Measurements from ENCODE around the gene GALNT13.

GALNT13 gene

DNA sequence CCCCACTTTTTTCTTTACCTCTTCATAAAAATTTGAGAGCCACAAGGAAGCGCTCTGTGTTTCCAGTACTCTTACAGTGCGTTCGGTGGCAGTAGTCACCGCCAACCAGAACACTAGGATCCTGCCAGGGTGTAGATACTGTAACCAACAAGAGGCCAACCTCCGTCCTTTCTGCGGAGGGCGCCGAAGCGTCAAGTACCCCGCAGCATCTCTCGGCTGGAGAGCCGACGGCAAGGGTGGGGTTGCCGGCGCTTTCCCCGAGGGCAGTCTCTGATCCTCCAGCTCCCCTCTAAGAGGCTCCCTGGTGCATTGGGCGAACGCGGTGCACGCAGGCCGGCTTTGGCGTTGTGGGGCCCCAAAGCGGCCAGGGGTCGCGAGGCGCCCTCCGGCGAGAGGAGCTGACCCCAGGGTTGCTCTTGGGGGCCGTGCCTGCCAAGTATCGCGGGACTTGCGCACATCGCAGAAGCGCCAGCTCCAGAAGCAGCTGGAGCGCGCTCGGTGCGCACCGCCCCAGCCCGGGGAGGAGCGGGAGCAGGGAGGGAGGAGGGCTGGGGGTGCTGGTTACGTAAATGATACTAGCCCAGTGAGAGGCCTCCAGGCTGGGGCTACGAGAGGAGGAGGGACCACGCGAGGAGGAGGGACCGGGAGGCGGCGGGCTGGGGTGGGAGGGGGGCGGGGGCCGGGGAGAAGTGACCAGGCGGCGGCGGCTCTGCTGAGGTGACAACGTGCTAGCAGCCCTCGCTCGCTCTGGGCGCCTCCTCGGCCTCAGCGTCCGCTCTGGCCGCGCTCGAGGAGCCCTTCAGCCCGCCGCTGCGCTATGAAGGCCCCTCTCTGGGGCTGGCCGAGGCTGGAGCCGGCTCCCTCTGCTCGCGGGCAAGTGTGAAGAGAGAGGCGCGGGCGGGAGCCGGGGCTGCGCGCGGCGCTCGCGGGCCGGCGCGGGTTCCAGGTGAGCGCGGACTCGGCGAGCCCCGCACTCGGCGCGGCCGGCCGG is at the start of gene GALNT13:
Gene GALNT13 (plus strand): TSS at position 692 of the 991 bp plus-strand sequence.
- no peak for DNase-seq (ENCODE audit: low read depth)

- DNase-seq (ENCODE audit: low read depth): no peak
Observed at GRCh38 chr2:153823880-153824279, 47.8 kb upstream of the GALNT13 start.

GRCh38 chr2:153828335-153828734 is 43.4 kb upstream of the GALNT13 start:
- DNase-seq (ENCODE audit: low read depth): no peak

DNA sequence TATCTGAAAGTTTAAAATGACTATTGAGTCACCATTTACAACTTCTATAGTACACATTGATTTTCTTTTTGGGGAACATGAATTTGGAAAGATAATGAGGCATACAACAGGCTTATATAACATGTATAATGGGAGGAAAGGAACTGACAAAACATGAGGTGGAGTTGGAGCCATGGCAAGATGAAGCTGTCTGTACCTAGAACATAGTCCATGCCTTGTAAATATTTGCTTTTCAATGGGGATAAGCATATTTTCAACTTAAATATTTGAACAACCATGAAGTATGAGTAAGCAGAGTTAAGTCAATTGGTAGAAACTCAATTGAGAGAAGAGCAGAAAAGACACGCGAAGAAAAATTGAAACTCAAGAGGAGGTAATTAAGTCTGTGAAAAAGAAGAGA is 37.1 kb upstream of the GALNT13 start:
- DNase-seq (ENCODE audit: low read depth): no peak

GRCh38 chr2:153858250-153858649 is 13.5 kb upstream of the GALNT13 start:
- DNase-seq (ENCODE audit: low read depth): no peak

DNA sequence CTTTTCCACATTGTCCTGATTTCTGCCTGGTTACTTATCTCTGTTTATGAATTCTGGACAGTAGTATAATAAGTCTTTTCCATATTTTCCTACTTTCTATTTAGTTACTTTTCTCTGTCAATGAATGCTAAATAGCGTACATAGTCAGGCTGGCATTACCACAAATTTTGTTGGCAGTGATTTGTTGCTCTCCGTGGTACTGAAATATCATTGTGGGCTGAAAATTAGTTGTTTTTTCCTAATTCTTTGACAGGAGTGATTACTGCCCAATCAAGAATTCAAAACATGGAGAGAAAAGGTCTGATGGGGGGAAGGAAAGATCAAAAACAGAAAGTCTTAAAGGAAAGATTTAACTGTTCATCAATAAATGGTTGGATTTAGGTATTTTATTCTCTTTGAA is 7.7 kb upstream of the GALNT13 start:
- DNase-seq (ENCODE audit: low read depth): no peak

DNA sequence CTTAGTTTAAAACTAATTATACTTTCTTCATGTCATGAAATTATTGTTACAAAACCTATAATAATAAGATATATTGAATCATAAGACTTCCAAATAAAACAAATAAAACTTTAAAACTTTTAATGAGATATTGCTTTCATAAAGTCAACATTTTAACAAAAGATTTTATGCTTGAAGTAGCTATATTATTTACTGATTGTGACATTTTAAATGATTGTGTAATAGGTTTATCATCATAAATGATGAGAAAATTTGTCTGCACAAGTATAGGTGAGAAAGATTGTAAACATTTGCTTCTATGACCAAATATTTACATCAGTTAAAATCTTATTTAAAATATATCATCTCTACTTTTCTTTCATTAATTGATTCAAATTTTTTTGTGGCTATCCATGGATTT is 5.1 kb upstream of the GALNT13 start:
- DNase-seq (ENCODE audit: low read depth): no peak

DNA sequence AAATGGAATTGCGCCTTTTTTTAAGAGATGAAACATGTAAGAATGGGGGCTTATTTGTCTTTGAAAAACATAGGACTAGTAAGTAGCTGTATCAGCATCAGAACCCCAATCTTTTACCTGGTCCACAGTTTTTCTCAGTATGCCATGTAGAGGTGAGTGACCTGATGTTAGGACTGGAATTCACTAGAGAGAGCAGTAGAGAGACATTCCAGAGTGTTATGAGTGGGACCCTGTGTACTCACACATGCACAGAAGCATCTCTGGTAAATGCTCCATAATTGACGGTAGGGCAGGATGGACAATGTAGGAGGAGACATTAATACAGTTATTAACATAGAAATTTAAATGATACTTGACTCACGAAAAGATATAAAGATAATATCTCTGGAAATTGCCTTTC is 1.4 kb upstream of the GALNT13 start:
- DNase-seq (ENCODE audit: low read depth): no peak

- DNase-seq (ENCODE audit: low read depth): no peak
Observed at GRCh38 chr2:153872311-153873051, 759 bp downstream of the GALNT13 start.

DNA sequence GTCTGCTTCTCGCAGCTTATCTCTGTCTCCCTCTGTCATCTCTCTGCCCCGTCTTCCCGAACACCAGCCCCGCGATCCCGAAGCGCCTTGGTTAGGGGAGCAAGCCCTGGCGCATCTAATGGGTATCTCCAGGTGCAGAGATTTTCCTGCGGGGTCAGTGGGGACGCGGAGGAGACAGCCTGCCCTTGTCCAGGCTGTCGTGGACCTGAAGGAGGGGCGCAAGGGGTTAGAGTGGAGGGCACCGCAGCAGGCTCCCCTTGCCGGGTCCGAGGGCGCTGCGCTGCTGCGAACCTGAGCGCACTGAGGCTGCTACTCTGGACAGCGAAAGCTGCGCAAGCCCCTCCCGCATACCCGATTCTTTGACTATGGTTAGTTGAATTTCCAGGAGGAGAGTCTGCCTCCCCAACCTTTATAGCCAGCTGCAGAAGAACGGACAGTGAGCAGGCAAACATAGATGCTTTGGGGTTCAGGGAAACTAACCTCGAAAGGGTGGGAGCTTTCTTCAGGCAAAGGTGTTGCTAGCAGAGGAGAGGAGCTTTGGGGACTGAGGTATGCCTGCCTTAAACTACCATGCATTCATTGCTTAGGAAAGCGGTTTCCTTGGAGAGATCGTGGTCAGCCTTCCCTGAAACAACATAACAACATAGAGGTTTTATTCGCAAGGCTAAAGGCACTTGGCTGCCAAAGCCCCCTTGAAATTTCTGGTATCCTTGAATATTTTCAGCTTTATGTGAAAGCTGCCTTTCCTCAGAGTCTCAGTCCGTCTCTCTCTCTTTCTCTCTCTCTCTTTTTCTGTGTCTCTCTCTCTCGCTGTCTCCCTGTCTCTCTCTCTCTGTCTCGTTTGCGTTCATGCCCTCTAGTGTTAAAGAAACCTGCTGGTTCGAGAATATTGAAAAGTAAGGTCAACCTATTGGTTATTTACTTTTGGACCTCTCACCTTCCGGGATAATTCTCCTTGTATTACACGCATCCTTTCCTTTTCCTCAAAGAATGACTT is 1.6 kb downstream of the GALNT13 start:
- DNase-seq (ENCODE audit: low read depth): no peak

DNA sequence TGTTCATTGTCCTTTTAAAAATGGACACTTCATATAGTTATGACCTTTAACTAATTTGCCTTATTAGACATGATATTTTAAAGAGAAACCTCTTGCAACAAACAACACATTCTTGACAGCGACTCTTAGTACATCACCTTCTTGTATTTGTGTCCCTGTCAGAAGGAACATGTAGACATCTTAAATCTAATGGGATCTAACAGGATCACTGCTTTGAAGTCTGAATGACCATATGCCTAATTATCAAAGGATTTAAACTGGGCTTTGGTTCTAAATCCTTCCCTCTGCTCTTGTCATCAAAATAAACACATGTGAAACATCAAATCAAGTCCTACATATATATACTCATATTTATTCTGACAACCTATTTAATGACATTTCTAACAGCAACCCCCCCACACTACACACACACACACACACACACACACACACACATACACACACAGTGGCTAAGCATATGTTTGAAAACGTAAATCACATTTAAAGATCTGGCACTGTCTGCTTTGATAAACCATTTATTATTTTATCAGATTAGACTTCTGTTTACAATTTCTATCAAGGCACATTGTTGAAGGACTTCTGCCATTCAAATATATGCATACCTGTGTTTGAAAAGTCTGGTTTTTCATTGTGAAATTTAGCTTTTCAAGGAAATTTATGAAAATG is 4.2 kb downstream of the GALNT13 start:
- DNase-seq (ENCODE audit: low read depth): no peak

DNA sequence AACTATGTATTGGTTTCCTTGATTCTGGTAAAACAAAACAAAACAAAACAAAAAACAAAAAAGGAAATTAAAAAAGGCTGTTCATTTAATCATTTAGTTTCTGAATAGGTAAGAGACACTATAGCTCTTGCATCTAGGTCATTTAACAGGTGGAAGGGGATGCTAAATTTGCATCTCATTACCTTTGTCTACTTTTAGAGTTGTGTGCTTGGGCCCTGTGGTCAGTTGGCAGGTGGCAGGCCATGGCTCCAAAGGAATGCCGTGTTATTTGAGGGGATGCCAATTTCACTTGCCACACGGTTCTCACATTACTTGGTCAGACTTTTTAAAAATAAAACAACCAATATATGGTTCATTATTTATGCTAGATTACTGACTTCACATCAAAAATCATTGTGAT is 9.2 kb downstream of the GALNT13 start:
- no peak for DNase-seq (ENCODE audit: low read depth)

- no peak for DNase-seq (ENCODE audit: low read depth)
Observed at GRCh38 chr2:153886833-153887232, 15.1 kb downstream of the GALNT13 start.

DNA sequence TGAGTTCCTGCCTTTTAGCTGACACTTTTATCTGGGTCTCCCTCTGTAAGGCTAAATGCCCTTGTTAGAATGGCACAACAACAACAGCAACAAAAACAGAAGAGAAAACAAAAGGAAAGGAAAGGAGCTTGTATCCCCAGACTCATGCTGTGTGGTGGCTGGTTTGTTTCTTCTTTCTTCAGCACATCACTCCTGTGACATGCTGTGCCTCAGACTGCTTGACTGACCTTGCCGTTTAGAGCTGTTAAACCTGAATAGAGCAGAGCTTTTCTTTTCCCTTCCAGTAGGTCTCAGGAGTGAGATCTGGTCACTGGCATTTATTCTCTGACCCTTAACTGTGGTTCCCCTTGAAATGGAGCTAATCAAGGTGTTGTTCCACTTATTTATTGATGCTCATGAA is 18.9 kb downstream of the GALNT13 start:
- no peak for DNase-seq (ENCODE audit: low read depth)

DNA sequence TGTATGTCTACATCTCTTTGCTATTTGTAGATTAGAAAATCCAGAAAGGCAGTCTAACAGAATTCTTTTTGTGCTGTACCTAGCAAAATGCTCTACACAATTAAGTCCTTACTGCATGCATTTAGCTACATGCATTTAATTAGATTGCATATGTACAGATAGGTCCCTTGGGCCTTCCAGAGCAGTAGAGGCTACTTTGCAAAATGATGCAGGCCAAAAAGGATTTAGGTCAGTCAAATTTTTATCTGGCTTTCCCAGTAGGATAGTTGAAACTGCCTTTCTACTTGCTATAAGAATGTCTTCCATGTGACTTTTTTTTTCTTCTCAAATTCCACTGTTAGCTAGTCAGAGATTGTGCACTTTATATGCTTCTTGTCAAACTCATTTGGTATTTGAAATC is 19.3 kb downstream of the GALNT13 start:
- no peak for DNase-seq (ENCODE audit: low read depth)

DNA sequence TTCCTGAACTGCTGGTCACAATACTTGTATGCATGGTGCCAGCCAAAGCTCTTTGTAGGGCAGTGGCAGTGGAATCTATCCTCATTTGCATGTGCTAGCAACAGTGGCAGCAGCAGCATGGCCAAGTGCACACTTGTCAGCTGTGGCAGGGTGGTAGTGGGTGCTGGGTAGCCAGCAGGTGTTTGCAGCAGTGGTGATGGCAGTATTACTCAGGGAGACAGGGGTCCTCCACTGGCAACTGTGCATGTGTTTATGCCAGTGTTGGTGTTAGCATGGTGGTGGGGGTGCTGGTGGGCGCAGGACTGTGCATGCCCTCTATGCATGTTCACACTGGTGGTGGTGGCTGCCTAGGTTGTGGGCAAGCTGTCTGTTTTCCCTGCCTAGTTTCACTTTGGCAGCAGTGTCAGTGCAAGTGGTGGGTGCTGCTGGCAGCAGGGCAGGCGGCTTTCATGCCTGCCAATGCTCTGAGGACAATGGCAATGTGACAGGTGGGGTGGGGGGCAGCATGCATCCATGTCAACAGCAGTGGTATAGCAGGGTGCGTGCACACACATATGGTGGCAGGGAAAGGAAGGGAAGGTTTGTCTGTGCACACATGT is 41.2 kb downstream of the GALNT13 start:
- DNase-seq (ENCODE audit: low read depth): peak; percentile 0

DNA sequence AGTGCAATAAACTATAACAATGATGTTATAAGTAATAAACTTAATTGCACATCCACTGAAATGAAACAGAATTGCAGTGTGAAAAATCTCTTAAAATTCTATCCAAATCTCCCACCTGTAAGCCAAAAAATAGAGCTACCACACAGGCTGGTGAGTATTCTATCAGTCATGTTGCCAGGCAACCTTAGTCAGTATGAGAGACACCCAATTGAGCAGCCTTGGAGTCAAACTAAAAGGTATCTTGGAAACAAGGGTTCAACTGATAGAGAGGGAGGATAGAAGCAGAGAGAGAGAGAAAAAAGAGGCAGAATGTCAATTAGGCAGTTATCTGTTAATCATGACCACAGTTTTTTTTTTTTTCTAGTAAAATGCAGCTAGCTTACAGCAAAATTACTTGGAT is 45.8 kb downstream of the GALNT13 start:
- no peak for DNase-seq (ENCODE audit: low read depth)

- no peak for DNase-seq (ENCODE audit: low read depth)
Observed at GRCh38 chr2:153935511-153935910, 63.8 kb downstream of the GALNT13 start.

DNA sequence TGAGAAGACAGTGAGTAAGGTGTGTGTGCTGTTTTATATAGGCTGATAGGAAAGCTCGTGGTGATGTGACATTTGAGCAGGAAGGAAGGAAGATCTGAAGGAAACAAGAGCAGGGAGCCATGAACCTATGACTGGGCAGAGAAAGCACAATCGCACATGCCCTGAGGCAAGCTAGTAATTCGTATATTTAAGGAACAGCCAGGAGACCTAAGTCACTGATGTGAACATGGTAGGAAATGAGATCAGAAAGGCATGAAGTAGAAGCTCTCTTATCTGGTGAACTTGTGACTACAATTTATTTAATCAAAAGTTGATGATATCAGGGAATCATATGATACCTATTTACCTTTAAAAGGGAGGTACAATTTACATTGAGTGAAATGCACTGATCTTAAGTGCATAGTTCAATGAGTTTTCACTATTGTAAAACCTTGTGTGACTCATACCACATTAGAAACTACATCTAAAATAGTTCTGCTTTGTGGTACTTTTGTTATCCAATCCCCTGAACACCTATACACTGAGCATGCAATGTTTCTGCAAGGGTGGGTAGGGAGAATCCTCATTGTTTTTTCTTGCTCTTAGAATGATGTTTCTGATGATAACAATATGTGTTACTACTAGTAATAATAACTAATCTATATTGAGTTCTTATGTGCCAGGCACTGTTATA is 67.5 kb downstream of the GALNT13 start:
- DNase-seq (ENCODE audit: low read depth): no peak

DNA sequence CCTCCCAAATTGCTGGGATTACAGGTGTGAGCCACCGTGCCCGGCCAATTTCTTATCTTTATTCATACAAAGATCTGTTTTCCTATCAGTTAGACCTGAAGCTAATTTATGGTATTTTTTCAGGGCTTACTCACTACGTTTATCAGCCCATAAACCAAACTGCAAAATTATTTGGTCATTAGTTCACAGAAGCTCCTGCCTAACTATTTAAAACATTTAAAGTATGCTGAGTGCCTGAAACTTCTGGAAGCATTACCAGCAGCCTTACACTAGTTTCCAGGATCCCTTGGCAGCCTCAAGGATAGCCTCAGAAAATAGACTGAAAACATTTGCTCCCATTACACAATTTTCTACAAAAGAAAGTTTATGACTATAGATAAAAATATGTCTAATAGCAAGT is 68.8 kb downstream of the GALNT13 start:
- no peak for DNase-seq (ENCODE audit: low read depth)
